ENCODE results near the gene ARHGEF40.

Gene ARHGEF40

GRCh38 chr14:21070610-21071224 is 613 bp downstream of the ARHGEF40 start:
- peaks cover 8 to 45% (median 42%) of the 10 kb centered on the region in 4 experiments for H3K4me1 ChIP-seq (ENCODE audit: control extremely low read depth in 1 of 4, control insufficient read depth in 4 of 4, insufficient read depth in 4 of 4, low read length in 3 of 4)
- H3K27me3 ChIP-seq (replicated peaks in 2 of 5; ENCODE audit: control insufficient read depth in 4 of 5, insufficient read depth in 5 of 5, low read length in 4 of 5), result peaks cover 0 to 15% (median 6%) of the 10 kb centered on the region in 5 experiments
- POLR2A ChIA-PET, result interaction anchor here (0.7 to 1.9 kb wide), 3 partner anchors 17 to 34 kb away, joined by 4 to 10 read pairs (median 5); no protein-coding TSS in a partner anchor
- peak overlapping the region; percentile 34 to 88 (median 73) for H3K4me3 ChIP-seq (ENCODE audit: control insufficient read depth in 1 of 7, extremely low read depth in 1 of 7, insufficient read depth in 4 of 7, low read depth in 2 of 7, low read length in 6 of 7)
- peaks cover 0 to 21% (median 10%) of the 10 kb centered on the region in 4 experiments for H3K36me3 ChIP-seq (ENCODE audit: control insufficient read depth in 4 of 4, insufficient read depth in 4 of 4, low read length in 3 of 4)
- no peaks in the 10 kb centered on the region for H3K9me3 ChIP-seq (ENCODE audit: control extremely low read depth in 1 of 5, control insufficient read depth in 4 of 5, insufficient read depth in 2 of 5, low read depth in 1 of 5, low read length in 4 of 5)
- CTCF ChIA-PET, result interaction anchor here (1.1 to 6.2 kb wide), 10 partner anchors 9 to 56 kb away, joined by 3 to 135 read pairs (median 10); partner anchors contain the start of gene TMEM253
- WGBS (ENCODE audit: insufficient coverage), result 0% methylated on average over 19 of the region's 23 CpGs
- H3K27ac ChIP-seq (ENCODE audit: insufficient read depth in 1 of 2, low read depth in 1 of 2, low read length in 2 of 2, poor library complexity in 1 of 2, severe bottlenecking in 2 of 2), result peak overlapping the region in 1 of 2 experiments; percentile 73
- DNase-seq, result no peak

- Histone ChIP-seq H3K27ac (ENCODE audit: insufficient read depth in 1 of 2, low read depth in 1 of 2, low read length in 2 of 2, poor library complexity in 1 of 2, severe bottlenecking in 2 of 2) (peak overlapping the region; percentile 25 to 73), H3K4me3 (ENCODE audit: control insufficient read depth in 1 of 7, extremely low read depth in 1 of 7, insufficient read depth in 4 of 7, low read depth in 2 of 7, low read length in 6 of 7) (peak overlapping the region; percentile 34 to 88 (median 73)), H3K36me3 (ENCODE audit: control insufficient read depth in 4 of 4, insufficient read depth in 4 of 4, low read length in 3 of 4) (peaks cover 2 to 28% (median 15%) of the 10 kb centered on the region in 4 experiments), H3K4me1 (ENCODE audit: control extremely low read depth in 1 of 4, control insufficient read depth in 4 of 4, insufficient read depth in 4 of 4, low read length in 3 of 4) (peaks cover 8 to 45% (median 42%) of the 10 kb centered on the region in 4 experiments), H3K9me3 (ENCODE audit: control extremely low read depth in 1 of 5, control insufficient read depth in 4 of 5, insufficient read depth in 2 of 5, low read depth in 1 of 5, low read length in 4 of 5) (no peaks in the 10 kb centered on the region), H3K27me3 (replicated peaks in 2 of 5; ENCODE audit: control insufficient read depth in 4 of 5, insufficient read depth in 5 of 5, low read length in 4 of 5) (peaks cover 0 to 15% (median 6%) of the 10 kb centered on the region in 5 experiments)
- CTCF ChIA-PET, result interaction anchor here (0.6 to 6.2 kb wide), 11 partner anchors 8 to 1917 kb away, joined by 3 to 135 read pairs (median 9); partner anchors contain the start of gene TMEM253
- 1% methylated on average over 27 of the region's 37 CpGs for WGBS (ENCODE audit: insufficient coverage)
- POLR2A ChIA-PET, result interaction anchor here (0.7 to 1.9 kb wide), 4 partner anchors 16 to 33 kb away, joined by 3 to 10 read pairs (median 4); no protein-coding TSS in a partner anchor
- peak; percentile 86 to 94 (median 91) for DNase-seq
Observed at GRCh38 chr14:21071225-21072030, 1.3 kb downstream of the ARHGEF40 start.

DNA sequence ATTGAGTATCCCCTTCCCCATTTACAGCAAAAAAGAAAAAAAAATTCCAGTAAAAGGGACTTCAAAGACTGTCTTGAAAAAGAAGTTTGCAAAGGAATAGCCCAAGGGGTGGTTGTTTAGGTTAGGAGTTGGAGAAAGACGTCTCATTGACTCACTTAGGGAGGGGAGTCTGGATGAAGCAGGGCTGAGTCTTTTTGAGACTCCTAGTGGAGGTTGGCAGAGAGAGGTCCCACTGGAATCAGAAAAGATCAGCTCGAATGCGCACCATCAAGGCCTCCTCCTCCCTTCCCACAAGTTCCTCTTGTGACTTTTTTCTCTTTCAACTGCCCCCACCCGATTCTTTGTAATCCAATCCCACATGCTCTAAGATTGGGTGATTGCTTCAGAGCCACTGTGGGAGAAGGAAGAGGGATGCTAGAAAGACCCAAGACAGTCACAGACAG is 1.9 kb downstream of the ARHGEF40 start:
- CTCF ChIA-PET, result interaction anchor here (3.3 to 6.2 kb wide), 4 partner anchors 14 to 57 kb away, joined by 23 to 135 read pairs (median 108); partner anchors contain the start of gene TMEM253
- Histone ChIP-seq H3K4me1 (ENCODE audit: control extremely low read depth in 1 of 4, control insufficient read depth in 4 of 4, insufficient read depth in 4 of 4, low read length in 3 of 4) (peaks cover 8 to 45% (median 42%) of the 10 kb centered on the region in 4 experiments), H3K27ac (ENCODE audit: insufficient read depth in 1 of 2, low read depth in 1 of 2, low read length in 2 of 2, poor library complexity in 1 of 2, severe bottlenecking in 2 of 2) (peak overlapping the region; percentile 25 to 73), H3K4me3 (ENCODE audit: control insufficient read depth in 1 of 7, extremely low read depth in 1 of 7, insufficient read depth in 4 of 7, low read depth in 2 of 7, low read length in 6 of 7) (peak overlapping the region in 6 of 7 experiments; percentile 53 to 88 (median 75)), H3K36me3 (ENCODE audit: control insufficient read depth in 4 of 4, insufficient read depth in 4 of 4, low read length in 3 of 4) (peaks cover 2 to 32% (median 19%) of the 10 kb centered on the region in 4 experiments), H3K27me3 (replicated peaks in 2 of 5; ENCODE audit: control insufficient read depth in 4 of 5, insufficient read depth in 5 of 5, low read length in 4 of 5) (peaks cover 0 to 15% (median 6%) of the 10 kb centered on the region in 5 experiments), H3K9me3 (ENCODE audit: control extremely low read depth in 1 of 5, control insufficient read depth in 4 of 5, insufficient read depth in 2 of 5, low read depth in 1 of 5, low read length in 4 of 5) (no peaks in the 10 kb centered on the region)
- WGBS (ENCODE audit: insufficient coverage), result 0% methylated on average over 1 of the region's 4 CpGs
- POLR2A ChIA-PET, result interaction anchor here (1.0 to 1.1 kb wide), 2 partner anchors 25 to 32 kb away, joined by 3 to 4 read pairs; no protein-coding TSS in a partner anchor
- peak; percentile 25 to 53 (median 49) for DNase-seq

GRCh38 chr14:21072781-21073339 is 2.8 kb downstream of the ARHGEF40 start:
- Histone ChIP-seq H3K4me1 (ENCODE audit: control extremely low read depth in 1 of 4, control insufficient read depth in 4 of 4, insufficient read depth in 4 of 4, low read length in 3 of 4) (peaks cover 8 to 45% (median 42%) of the 10 kb centered on the region in 4 experiments), H3K27me3 (replicated peaks in 2 of 5; ENCODE audit: control insufficient read depth in 4 of 5, insufficient read depth in 5 of 5, low read length in 4 of 5) (peaks cover 0 to 15% (median 6%) of the 10 kb centered on the region in 5 experiments), H3K36me3 (ENCODE audit: control insufficient read depth in 4 of 4, insufficient read depth in 4 of 4, low read length in 3 of 4) (peaks cover 2 to 37% (median 21%) of the 10 kb centered on the region in 4 experiments), H3K27ac (ENCODE audit: insufficient read depth in 1 of 2, low read depth in 1 of 2, low read length in 2 of 2, poor library complexity in 1 of 2, severe bottlenecking in 2 of 2) (no peak overlapping the region), H3K4me3 (ENCODE audit: control insufficient read depth in 1 of 7, extremely low read depth in 1 of 7, insufficient read depth in 4 of 7, low read depth in 2 of 7, low read length in 6 of 7) (no peak overlapping the region), H3K9me3 (ENCODE audit: control extremely low read depth in 1 of 5, control insufficient read depth in 4 of 5, insufficient read depth in 2 of 5, low read depth in 1 of 5, low read length in 4 of 5) (no peaks in the 10 kb centered on the region)
- 73% methylated on average over 4 of the region's 9 CpGs for WGBS (ENCODE audit: insufficient coverage)
- DNase-seq, result no peak
- ChIA-PET POLR2A (no interaction called here), CTCF (interaction anchor here (0.9 to 6.2 kb wide), 5 partner anchors 13 to 58 kb away, joined by 6 to 135 read pairs (median 93); partner anchors contain the start of gene TMEM253)

DNA sequence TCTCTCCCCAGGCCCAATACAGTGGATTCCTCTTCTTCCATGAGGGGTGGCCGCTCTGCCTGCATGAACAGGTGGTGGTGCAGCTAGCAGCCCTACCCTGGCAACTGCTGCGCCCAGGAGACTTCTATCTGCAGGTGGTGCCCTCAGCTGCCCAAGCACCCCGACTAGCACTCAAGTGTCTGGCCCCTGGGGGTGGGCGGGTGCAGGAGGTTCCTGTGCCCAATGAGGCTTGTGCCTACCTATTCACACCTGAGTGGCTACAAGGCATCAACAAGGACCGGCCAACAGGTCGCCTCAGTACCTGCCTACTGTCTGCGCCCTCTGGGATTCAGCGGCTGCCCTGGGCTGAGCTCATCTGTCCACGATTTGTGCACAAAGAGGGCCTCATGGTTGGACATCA is 3.8 kb downstream of the ARHGEF40 start:
- no peak for DNase-seq
- POLR2A ChIA-PET, result no interaction called here
- Histone ChIP-seq H3K27me3 (replicated peaks in 2 of 5; ENCODE audit: control insufficient read depth in 4 of 5, insufficient read depth in 5 of 5, low read length in 4 of 5) (peaks cover 0 to 10% (median 5%) of the 10 kb centered on the region in 5 experiments), H3K9me3 (ENCODE audit: control extremely low read depth in 1 of 5, control insufficient read depth in 4 of 5, insufficient read depth in 2 of 5, low read depth in 1 of 5, low read length in 4 of 5) (no peaks in the 10 kb centered on the region), H3K4me3 (ENCODE audit: control insufficient read depth in 1 of 7, extremely low read depth in 1 of 7, insufficient read depth in 4 of 7, low read depth in 2 of 7, low read length in 6 of 7) (no peak overlapping the region), H3K4me1 (ENCODE audit: control extremely low read depth in 1 of 4, control insufficient read depth in 4 of 4, insufficient read depth in 4 of 4, low read length in 3 of 4) (peaks cover 5 to 39% (median 37%) of the 10 kb centered on the region in 4 experiments), H3K36me3 (ENCODE audit: control insufficient read depth in 4 of 4, insufficient read depth in 4 of 4, low read length in 3 of 4) (peaks cover 2 to 47% (median 28%) of the 10 kb centered on the region in 4 experiments), H3K27ac (ENCODE audit: insufficient read depth in 1 of 2, low read depth in 1 of 2, low read length in 2 of 2, poor library complexity in 1 of 2, severe bottlenecking in 2 of 2) (no peak overlapping the region)
- WGBS (ENCODE audit: insufficient coverage), result 97% methylated on average over 8 of the region's 9 CpGs
- CTCF ChIA-PET, result interaction anchor here (0.6 to 6.2 kb wide), 6 partner anchors 12 to 120 kb away, joined by 3 to 135 read pairs (median 50); partner anchors contain the start of gene TMEM253

- peaks cover 5 to 32% (median 30%) of the 10 kb centered on the region in 4 experiments for H3K4me1 ChIP-seq (ENCODE audit: control extremely low read depth in 1 of 4, control insufficient read depth in 4 of 4, insufficient read depth in 4 of 4, low read length in 3 of 4)
- no peak overlapping the region for H3K4me3 ChIP-seq (ENCODE audit: control insufficient read depth in 1 of 7, extremely low read depth in 1 of 7, insufficient read depth in 4 of 7, low read depth in 2 of 7, low read length in 6 of 7)
- H3K27me3 ChIP-seq (replicated peaks in 2 of 5; ENCODE audit: control insufficient read depth in 4 of 5, insufficient read depth in 5 of 5, low read length in 4 of 5), result peaks cover 0 to 3% (median 0%) of the 10 kb centered on the region in 5 experiments
- no peak overlapping the region for H3K27ac ChIP-seq (ENCODE audit: insufficient read depth in 1 of 2, low read depth in 1 of 2, low read length in 2 of 2, poor library complexity in 1 of 2, severe bottlenecking in 2 of 2)
- no peaks in the 10 kb centered on the region for H3K9me3 ChIP-seq (ENCODE audit: control extremely low read depth in 1 of 5, control insufficient read depth in 4 of 5, insufficient read depth in 2 of 5, low read depth in 1 of 5, low read length in 4 of 5)
- no peak for DNase-seq
- whole genome bisulfite sequencing (ENCODE audit: insufficient coverage), result 97% methylated on average over 23 of the region's 26 CpGs
- POLR2A ChIA-PET, result no interaction called here
- CTCF ChIA-PET, result interaction anchor here (0.6 to 6.2 kb wide), 8 partner anchors 11 to 121 kb away, joined by 3 to 135 read pairs (median 4); partner anchors contain the start of gene TMEM253
- H3K36me3 ChIP-seq (ENCODE audit: control insufficient read depth in 4 of 4, insufficient read depth in 4 of 4, low read length in 3 of 4), result peaks cover 2 to 54% (median 32%) of the 10 kb centered on the region in 4 experiments
Observed at GRCh38 chr14:21074398-21075272, 4.5 kb downstream of the ARHGEF40 start.
